ENCODE results near the gene MEGF9. TPM values are rescaled to one million over a fixed set of nuclear protein-coding genes. Genes with fewer than 3 reads are reported as not detected.

Gene MEGF9
- total and polyA plus RNA-seq, 2 experiments from 2014 or later, result 10.3 to 27.4 TPM

DNA sequence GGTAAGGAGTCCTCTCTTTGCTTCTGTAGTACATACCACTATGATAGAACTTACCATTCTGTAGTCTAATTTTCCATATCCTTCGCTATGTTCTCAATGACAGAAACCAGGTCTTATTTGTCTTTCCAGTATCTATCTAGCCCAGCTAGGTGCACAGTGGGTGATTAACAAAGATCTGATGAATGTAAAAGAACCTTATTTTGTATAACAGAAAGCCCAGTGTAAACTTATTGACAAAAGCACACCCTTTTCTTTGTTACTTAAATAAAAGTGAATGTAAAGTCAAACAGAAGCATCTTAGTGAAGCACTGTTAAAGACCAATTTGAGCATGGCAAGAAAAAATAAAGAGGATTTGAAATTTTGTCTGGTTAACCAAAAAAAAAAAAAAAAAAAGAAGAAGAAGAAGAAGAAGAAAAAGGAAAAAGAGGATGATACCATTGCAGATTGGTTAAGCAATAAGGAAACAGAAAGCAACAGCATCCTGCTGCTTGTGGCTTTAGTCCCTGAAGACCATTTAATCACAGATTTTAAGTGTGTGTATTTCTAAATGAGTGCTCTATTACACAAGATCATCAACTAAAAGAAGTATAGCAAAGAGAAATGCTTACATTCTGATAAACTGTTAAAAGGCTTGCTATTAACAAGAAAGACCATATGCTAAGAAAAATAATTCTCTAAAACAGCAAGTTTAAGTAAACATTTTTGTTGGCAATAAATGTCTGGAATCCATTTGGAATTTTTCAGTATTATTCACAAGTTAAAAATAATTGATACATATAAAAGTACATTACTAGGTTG is 21.2 kb downstream of the MEGF9 start:
- H3K79me2 ChIP-seq, result peaks cover 43% of the 10 kb centered on the region
- no peaks in the 10 kb centered on the region for H3K27me3 ChIP-seq
- no peaks in the 10 kb centered on the region for H3K36me3 ChIP-seq (replicated peaks; ENCODE audit: insufficient read depth, low read depth)
- H3K9me3 ChIP-seq (ENCODE audit: low read depth), result no peaks in the 10 kb centered on the region
- TF ChIP-seq, protein P1, sequence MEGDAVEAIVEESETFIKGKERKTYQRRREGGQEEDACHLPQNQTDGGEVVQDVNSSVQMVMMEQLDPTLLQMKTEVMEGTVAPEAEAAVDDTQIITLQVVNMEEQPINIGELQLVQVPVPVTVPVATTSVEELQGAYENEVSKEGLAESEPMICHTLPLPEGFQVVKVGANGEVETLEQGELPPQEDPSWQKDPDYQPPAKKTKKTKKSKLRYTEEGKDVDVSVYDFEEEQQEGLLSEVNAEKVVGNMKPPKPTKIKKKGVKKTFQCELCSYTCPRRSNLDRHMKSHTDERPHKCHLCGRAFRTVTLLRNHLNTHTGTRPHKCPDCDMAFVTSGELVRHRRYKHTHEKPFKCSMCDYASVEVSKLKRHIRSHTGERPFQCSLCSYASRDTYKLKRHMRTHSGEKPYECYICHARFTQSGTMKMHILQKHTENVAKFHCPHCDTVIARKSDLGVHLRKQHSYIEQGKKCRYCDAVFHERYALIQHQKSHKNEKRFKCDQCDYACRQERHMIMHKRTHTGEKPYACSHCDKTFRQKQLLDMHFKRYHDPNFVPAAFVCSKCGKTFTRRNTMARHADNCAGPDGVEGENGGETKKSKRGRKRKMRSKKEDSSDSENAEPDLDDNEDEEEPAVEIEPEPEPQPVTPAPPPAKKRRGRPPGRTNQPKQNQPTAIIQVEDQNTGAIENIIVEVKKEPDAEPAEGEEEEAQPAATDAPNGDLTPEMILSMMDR (IDR thresholded peaks at IDR 0.05; ENCODE audit: poor library complexity), result no peak
- TF ChIP-seq EZH2 (IDR thresholded peaks at IDR 0.05; ENCODE audit: borderline replicate concordance) (no peak), EZH2phosphoT487 (IDR thresholded peaks at IDR 0.05; ENCODE audit: low read depth, severe bottlenecking, unreplicated experiment) (no peak)
- DNase-seq (ENCODE audit: low spot score), result no peak
- H4K20me1 ChIP-seq (ENCODE audit: insufficient read depth, poor library complexity, severe bottlenecking), result no peaks in the 10 kb centered on the region
- H2AFZ ChIP-seq, result no peak overlapping the region
- no peak overlapping the region for H3K4me3 ChIP-seq
- peaks cover 20% of the 10 kb centered on the region for H3K4me1 ChIP-seq (ENCODE audit: insufficient read depth)
- no peak overlapping the region for H3K4me2 ChIP-seq
- no peaks in the 10 kb centered on the region for H3K9me2 ChIP-seq (replicated peaks; ENCODE audit: insufficient read depth)
- H3K27ac ChIP-seq, result no peak overlapping the region
- 77% methylated on average over 1 of the region's 1 CpG for WGBS (ENCODE audit: low lambda C conversion rate, missing lambda C conversion rate)

DNA sequence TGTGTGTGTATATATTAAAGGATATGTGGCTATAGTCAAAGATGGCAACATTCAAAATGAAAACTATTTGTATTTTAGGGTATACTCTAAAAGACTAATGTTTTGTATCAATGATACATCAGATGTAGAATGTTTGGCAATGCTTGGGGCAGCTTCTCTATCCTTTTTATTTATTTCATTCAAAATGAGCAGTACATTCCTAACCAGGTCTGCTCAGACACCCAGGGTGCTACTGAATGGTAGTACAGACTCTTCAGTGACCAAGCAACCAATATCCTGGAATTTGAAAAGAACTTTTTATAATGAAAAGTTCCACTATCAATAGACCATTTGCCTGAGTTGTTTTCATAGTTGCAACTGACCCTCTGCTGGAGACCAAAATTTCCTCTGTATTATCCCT is 23.9 kb downstream of the MEGF9 start:
- H3K4me1 ChIP-seq (ENCODE audit: insufficient read depth), result peaks cover 20% of the 10 kb centered on the region
- H3K9me2 ChIP-seq (replicated peaks; ENCODE audit: insufficient read depth), result no peaks in the 10 kb centered on the region
- no peak overlapping the region for H3K27ac ChIP-seq
- H3K27me3 ChIP-seq, result no peaks in the 10 kb centered on the region
- no peak for DNase-seq (ENCODE audit: low spot score)
- H2AFZ ChIP-seq, result no peak overlapping the region
- TF ChIP-seq EZH2phosphoT487 (IDR thresholded peaks at IDR 0.05; ENCODE audit: low read depth, severe bottlenecking, unreplicated experiment) (no peak), EZH2 (IDR thresholded peaks at IDR 0.05; ENCODE audit: borderline replicate concordance) (no peak)
- TF ChIP-seq, protein P1 (IDR thresholded peaks at IDR 0.05; ENCODE audit: poor library complexity), result no peak
- H3K9me3 ChIP-seq (ENCODE audit: low read depth), result no peaks in the 10 kb centered on the region
- H3K4me3 ChIP-seq, result no peak overlapping the region
- no peaks in the 10 kb centered on the region for H3K36me3 ChIP-seq (replicated peaks; ENCODE audit: insufficient read depth, low read depth)
- H4K20me1 ChIP-seq (ENCODE audit: insufficient read depth, poor library complexity, severe bottlenecking), result no peaks in the 10 kb centered on the region
- H3K79me2 ChIP-seq, result peaks cover 55% of the 10 kb centered on the region
- H3K4me2 ChIP-seq, result no peak overlapping the region

DNA sequence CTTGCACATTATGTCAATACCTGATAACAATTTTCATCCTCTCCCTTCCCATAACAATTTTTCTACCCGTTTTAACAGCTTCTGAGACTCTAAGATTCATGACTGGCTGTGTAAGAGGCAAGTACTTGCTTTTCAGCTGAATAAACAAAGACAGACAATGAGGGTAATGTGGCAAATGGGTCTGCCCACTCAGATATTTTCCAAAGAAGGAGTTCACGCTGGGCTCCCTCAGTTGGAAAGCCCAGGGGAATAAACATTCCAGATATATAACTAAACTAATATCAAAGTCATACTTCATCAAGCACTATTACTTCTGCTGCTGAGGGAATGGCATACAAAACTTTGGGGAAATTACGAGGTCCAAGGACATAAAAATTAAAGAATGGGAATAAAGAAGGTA is 24.4 kb downstream of the MEGF9 start:
- H3K36me3 ChIP-seq (replicated peaks; ENCODE audit: insufficient read depth, low read depth), result no peaks in the 10 kb centered on the region
- no peak for TF ChIP-seq EZH2 (IDR thresholded peaks at IDR 0.05; ENCODE audit: borderline replicate concordance)
- TF ChIP-seq, protein P1 (IDR thresholded peaks at IDR 0.05; ENCODE audit: poor library complexity), result no peak
- no peak for TF ChIP-seq EZH2phosphoT487 (IDR thresholded peaks at IDR 0.05; ENCODE audit: low read depth, severe bottlenecking, unreplicated experiment)
- no peaks in the 10 kb centered on the region for H4K20me1 ChIP-seq (ENCODE audit: insufficient read depth, poor library complexity, severe bottlenecking)
- no peak overlapping the region for H3K4me3 ChIP-seq
- H3K4me1 ChIP-seq (ENCODE audit: insufficient read depth), result peaks cover 20% of the 10 kb centered on the region
- H3K4me2 ChIP-seq, result no peak overlapping the region
- no peaks in the 10 kb centered on the region for H3K9me2 ChIP-seq (replicated peaks; ENCODE audit: insufficient read depth)
- 61% methylated on average over 3 of the region's 3 CpGs for WGBS (ENCODE audit: low lambda C conversion rate, missing lambda C conversion rate)
- no peak overlapping the region for H3K27ac ChIP-seq
- H3K79me2 ChIP-seq, result peaks cover 58% of the 10 kb centered on the region
- no peak overlapping the region for H2AFZ ChIP-seq
- DNase-seq (ENCODE audit: low spot score), result no peak
- no peaks in the 10 kb centered on the region for H3K27me3 ChIP-seq
- no peaks in the 10 kb centered on the region for H3K9me3 ChIP-seq (ENCODE audit: low read depth)
